ENCODE results near the gene DRD1.

GRCh38 chr5:175444060-175444904 is at the start of gene DRD1:
- TF ChIP-seq EZH2 (IDR thresholded peaks at IDR 0.05; ENCODE audit: borderline replicate concordance, low read length) (no peak), CTCF (conservative IDR thresholded peaks at IDR 0.05 in 1 of 2, IDR thresholded peaks at IDR 0.05 in 1 of 2; ENCODE audit: extremely low read depth in 1 of 2, insufficient read depth in 1 of 2, low read depth in 1 of 2, low read length in 2 of 2) (peak; percentile 21 to 57)

All from mammary epithelial cell (primary cell).